ENCODE data around the gene C10orf71.

C10orf71 gene

DNA sequence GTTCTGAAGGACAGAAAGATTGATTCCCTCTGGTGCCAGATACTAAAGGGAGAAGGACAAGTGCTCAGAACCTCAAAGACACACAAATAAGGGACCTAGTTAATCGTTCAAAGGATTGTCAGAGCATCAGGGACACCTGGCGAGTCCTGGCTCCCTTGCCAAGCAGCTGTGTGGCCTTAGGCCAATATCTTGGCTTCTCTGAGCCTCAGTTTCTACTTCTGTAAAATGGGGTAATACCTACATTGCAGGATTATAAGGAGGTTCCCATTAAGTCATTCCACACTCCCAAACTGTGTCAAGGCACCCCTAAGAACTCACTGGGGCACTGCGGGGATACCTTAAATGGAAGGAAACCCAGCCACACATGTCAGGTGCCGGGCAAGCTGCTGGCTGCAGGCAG, 67.5 kb downstream of the C10orf71 start:
- Histone ChIP-seq H3K9me3 (ENCODE audit: insufficient read depth, low read depth, low read length) (no peaks in the 10 kb centered on the region), H3K4me1 (ENCODE audit: insufficient read depth, low read length) (no peaks in the 10 kb centered on the region), H3K27me3 (ENCODE audit: insufficient read depth, low read length) (no peaks in the 10 kb centered on the region), H3K9ac (ENCODE audit: low read depth, low read length) (no peak overlapping the region), H3K4me3 (ENCODE audit: low read length) (no peak overlapping the region), H3K36me3 (ENCODE audit: insufficient read depth, low read depth, low read length) (no peaks in the 10 kb centered on the region), H3K27ac (ENCODE audit: low read length) (no peak overlapping the region)

DNA sequence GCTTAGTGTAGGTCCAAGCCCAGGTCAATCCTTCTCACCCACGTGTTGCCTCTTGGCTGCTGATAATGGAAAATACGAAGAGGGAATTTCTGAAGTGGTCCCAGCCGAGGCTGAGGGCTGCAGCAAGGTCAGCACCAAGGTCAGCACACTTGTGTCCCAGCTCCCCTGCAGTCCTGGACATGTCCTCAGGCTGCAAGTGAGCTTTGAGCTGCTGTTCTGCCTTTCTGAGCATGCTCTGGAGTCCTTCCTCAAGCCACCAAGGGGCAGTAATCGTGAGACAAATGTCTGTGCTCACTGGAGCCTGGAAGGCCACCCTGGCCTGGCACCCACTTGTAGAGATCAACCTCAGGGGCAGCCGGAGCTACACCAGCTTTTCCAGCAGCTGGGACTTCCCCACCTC, 68.6 kb downstream of the C10orf71 start:
- Histone ChIP-seq H3K27ac (ENCODE audit: low read length) (no peak overlapping the region), H3K4me3 (ENCODE audit: low read length) (no peak overlapping the region), H3K36me3 (ENCODE audit: insufficient read depth, low read depth, low read length) (no peaks in the 10 kb centered on the region), H3K9me3 (ENCODE audit: insufficient read depth, low read depth, low read length) (no peaks in the 10 kb centered on the region), H3K27me3 (ENCODE audit: insufficient read depth, low read length) (no peaks in the 10 kb centered on the region), H3K4me1 (ENCODE audit: insufficient read depth, low read length) (no peaks in the 10 kb centered on the region), H3K9ac (ENCODE audit: low read depth, low read length) (no peak overlapping the region)

DNA sequence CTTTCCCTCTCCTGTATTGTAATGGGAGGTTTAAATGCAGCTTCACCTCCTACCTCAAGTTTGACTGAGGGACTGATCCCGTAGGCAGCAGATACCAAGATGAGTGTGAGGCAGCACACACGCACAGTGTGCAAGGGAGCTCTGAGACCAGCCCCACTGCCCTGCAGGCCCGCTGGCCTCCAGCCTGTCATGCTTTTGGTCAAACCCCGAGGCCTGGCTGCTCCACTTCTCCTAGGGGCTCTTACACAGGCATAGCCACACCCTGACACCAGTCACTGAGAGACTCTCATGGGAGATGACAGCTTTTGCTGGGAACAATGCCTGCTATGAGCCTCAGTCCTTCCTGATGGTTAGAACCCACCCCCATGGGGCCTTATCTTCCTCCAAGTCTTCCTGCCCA, 69.3 kb downstream of the C10orf71 start:
- Histone ChIP-seq H3K36me3 (ENCODE audit: insufficient read depth, low read depth, low read length) (no peaks in the 10 kb centered on the region), H3K27me3 (ENCODE audit: insufficient read depth, low read length) (no peaks in the 10 kb centered on the region), H3K9ac (ENCODE audit: low read depth, low read length) (no peak overlapping the region), H3K9me3 (ENCODE audit: insufficient read depth, low read depth, low read length) (no peaks in the 10 kb centered on the region), H3K27ac (ENCODE audit: low read length) (no peak overlapping the region), H3K4me3 (ENCODE audit: low read length) (no peak overlapping the region), H3K4me1 (ENCODE audit: insufficient read depth, low read length) (no peaks in the 10 kb centered on the region)

DNA sequence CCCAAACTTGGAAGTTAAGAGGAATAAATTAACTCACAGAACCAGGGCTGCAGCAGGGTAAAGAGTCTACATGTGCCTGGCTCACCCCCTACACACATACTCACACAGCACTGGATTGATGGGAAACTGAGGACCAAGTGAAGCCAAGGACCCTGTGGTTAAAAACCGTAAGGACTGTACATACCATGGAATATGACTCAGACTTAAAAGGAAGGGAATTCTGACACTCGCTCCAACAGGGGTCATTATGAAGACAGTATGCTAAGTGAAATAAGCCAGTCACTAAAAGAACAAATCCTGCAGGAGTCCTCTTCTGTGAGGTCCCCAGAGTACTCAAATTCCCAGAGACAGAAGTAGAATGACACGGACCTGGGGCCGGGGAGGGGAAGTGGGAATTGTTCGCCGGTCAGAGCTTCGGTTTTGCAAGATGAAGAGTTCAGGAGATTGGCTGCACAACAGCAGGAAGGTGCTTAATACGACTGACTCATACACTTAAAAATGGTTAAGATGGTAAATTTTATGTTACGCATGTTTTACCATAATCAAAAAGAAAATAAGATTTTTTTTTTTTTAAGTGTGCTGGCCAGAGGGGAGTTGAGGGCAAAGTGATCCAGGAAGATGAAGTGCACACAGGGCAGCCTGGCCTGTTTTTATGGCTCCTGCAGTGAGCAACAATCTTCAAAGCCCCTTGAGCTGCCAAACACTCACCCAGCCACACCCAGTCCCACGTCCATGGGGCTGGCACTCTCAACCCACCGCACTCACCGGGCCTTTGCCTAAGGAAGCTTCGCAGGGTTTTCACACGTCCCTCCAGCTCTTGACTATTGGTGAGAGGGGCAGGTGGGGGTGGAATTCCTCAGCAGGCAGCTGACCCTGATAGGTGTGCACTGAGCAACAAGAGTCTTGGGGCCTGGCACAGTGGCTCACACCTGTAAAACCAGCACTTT, 70.5 kb downstream of the C10orf71 start:
- H3K27me3 ChIP-seq (ENCODE audit: insufficient read depth, low read length): no peaks in the 10 kb centered on the region
- no peak overlapping the region for H3K27ac ChIP-seq (ENCODE audit: low read length)
- no peaks in the 10 kb centered on the region for H3K4me1 ChIP-seq (ENCODE audit: insufficient read depth, low read length)

DNA sequence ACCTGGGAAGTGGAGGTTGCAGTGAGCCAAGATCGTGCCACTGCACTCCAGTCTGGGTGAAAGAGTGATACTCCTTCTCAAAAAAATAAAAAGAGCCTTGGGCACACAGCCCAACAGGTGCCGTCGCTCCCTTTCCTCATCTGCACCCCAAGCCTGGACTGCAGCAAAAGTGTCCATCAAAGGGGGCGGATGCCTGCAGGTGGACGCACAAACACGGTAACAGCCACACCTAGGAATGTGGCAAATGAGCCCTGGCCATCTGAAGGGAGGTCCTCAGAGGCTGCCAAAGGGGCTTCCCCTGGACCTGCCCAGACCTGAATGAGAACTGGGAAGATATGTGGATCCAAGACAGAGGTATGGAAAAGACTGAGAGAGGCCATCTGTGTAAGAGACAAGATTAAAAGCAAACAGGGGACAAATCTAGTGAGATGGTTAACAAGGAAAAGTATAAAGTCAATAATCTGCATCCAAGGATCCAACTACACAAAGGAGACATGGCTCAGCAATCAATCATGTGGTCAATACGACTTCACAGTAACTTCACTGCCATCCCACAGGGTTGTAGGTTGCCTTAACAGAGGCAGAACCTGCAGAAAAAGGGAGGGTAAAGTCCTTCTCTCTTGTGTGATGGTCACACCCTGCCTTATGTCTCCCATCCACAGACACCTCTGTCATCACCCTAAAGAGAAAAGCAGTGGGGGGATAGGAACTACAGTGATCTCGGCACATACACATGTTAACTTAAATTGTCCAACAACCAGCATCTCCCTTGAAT, 71.5 kb downstream of the C10orf71 start:
- Histone ChIP-seq H3K36me3 (ENCODE audit: insufficient read depth, low read depth, low read length) (no peaks in the 10 kb centered on the region), H3K4me1 (ENCODE audit: insufficient read depth, low read length) (no peaks in the 10 kb centered on the region), H3K27ac (ENCODE audit: low read length) (no peak overlapping the region), H3K4me3 (ENCODE audit: low read length) (no peak overlapping the region), H3K9ac (ENCODE audit: low read depth, low read length) (no peak overlapping the region), H3K27me3 (ENCODE audit: insufficient read depth, low read length) (no peaks in the 10 kb centered on the region), H3K9me3 (ENCODE audit: insufficient read depth, low read depth, low read length) (no peaks in the 10 kb centered on the region)

More for the DNA sequence above, 70.5 kb downstream of the C10orf71 start:
- Histone ChIP-seq H3K4me3 (ENCODE audit: low read length) (no peak overlapping the region), H3K9me3 (ENCODE audit: insufficient read depth, low read depth, low read length) (no peaks in the 10 kb centered on the region), H3K36me3 (ENCODE audit: insufficient read depth, low read depth, low read length) (no peaks in the 10 kb centered on the region), H3K9ac (ENCODE audit: low read depth, low read length) (no peak overlapping the region)

DNA sequence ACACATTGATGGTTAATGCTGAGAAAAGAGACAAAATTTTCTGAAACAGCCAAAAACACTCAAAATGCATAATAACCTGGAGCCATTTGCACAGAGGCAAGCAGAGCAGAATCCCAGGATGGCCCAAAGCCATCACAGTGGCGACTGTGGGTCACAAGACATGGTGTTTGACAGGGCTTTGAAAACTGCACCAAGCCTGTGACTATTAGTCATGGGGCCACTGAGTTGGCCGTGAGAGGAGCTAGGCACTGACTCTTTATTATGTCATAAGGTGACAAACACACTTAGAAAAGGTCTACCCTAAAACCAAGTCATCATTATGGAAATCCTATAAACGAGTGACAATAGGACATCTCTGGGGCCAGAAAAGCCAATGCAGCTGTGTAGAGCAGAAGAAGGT, 73.0 kb downstream of the C10orf71 start:
- Histone ChIP-seq H3K4me1 (ENCODE audit: insufficient read depth, low read length) (no peaks in the 10 kb centered on the region), H3K27me3 (ENCODE audit: insufficient read depth, low read length) (no peaks in the 10 kb centered on the region; the same call in 1 of the 2 replicates), H3K4me3 (ENCODE audit: low read length) (no peak overlapping the region), H3K9ac (ENCODE audit: low read depth, low read length) (no peak overlapping the region), H3K27ac (ENCODE audit: low read length) (no peak overlapping the region), H3K36me3 (ENCODE audit: insufficient read depth, low read depth, low read length) (no peaks in the 10 kb centered on the region), H3K9me3 (ENCODE audit: insufficient read depth, low read depth, low read length) (no peaks in the 10 kb centered on the region)

DNA sequence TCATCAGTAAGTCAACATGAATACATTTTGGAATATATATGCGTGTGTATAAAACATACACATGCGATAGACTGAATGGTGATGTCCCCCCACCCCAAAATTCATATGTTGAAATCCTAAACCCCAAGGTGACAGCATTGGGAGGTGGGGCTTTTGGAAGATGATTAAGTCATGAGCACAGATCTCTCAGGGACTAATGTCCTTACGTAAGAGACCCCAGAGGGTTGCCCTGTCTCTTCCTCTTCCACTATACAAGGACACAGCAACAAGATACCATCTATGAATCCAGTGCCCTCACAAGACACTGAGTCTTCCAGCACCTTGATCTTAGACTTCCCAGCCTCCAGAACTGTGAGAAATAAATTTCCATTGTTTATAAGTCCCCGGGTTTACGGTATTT, 74.4 kb downstream of the C10orf71 start:
- Histone ChIP-seq H3K27me3 (ENCODE audit: insufficient read depth, low read length) (no peaks in the 10 kb centered on the region; the same call in 1 of the 2 replicates), H3K9ac (ENCODE audit: low read depth, low read length) (no peak overlapping the region), H3K36me3 (ENCODE audit: insufficient read depth, low read depth, low read length) (no peaks in the 10 kb centered on the region), H3K27ac (ENCODE audit: low read length) (no peak overlapping the region), H3K4me1 (ENCODE audit: insufficient read depth, low read length) (no peaks in the 10 kb centered on the region), H3K9me3 (ENCODE audit: insufficient read depth, low read depth, low read length) (no peaks in the 10 kb centered on the region), H3K4me3 (ENCODE audit: low read length) (no peak overlapping the region)

DNA sequence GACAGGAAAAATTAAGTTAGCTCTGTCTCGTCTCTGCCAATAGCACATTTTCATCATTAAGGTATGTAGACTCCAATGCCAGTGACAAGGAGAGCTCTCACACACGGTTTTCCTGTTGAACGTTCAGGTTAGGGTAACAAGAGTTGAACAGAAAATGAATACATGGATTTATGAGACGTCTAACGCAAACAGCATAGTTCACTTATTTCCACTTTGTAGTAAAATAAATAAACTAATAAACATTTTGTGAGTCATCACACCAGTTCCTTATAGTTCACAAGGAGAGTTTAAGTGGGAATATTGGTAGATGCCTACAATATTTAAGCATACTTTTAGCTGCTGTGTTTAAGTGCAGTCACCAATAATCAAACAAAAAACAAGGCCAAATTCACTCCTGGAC, 75.8 kb downstream of the C10orf71 start:
- H3K9ac ChIP-seq (ENCODE audit: low read depth, low read length): no peak overlapping the region
- H3K4me3 ChIP-seq (ENCODE audit: low read length): no peak overlapping the region
- H3K27me3 ChIP-seq (ENCODE audit: insufficient read depth, low read length): no peaks in the 10 kb centered on the region; the same call in 1 of the 2 replicates
- no peaks in the 10 kb centered on the region for H3K9me3 ChIP-seq (ENCODE audit: insufficient read depth, low read depth, low read length)
- H3K27ac ChIP-seq (ENCODE audit: low read length): no peak overlapping the region
- no peaks in the 10 kb centered on the region for H3K36me3 ChIP-seq (ENCODE audit: insufficient read depth, low read depth, low read length)
- no peaks in the 10 kb centered on the region for H3K4me1 ChIP-seq (ENCODE audit: insufficient read depth, low read length)

DNA sequence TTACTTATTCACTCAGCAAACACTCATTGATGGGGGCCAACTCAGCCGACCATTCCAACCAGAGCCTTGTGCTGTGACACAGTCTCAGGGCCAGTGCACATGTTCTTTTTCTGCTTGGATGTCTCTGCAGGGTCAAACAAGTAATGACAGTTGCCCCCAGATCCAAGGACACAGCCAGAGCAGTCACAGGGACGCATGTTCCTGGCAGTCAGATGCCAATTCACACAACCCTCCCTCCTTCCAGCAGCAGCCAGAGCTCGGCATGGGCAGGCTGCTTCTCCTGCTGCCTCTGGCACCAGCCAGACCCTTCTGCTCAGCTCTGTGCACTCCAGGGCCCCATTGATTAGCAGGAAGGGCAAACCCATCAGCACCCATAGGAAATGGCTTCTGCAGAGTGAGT, 76.6 kb downstream of the C10orf71 start:
- no peaks in the 10 kb centered on the region for H3K4me1 ChIP-seq (ENCODE audit: insufficient read depth, low read length)
- no peak overlapping the region for H3K4me3 ChIP-seq (ENCODE audit: low read length)
- H3K36me3 ChIP-seq (ENCODE audit: insufficient read depth, low read depth, low read length): no peaks in the 10 kb centered on the region
- H3K9me3 ChIP-seq (ENCODE audit: insufficient read depth, low read depth, low read length): no peaks in the 10 kb centered on the region
- no peaks in the 10 kb centered on the region; the same call in 1 of the 2 replicates for H3K27me3 ChIP-seq (ENCODE audit: insufficient read depth, low read length)
- H3K9ac ChIP-seq (ENCODE audit: low read depth, low read length): no peak overlapping the region
- H3K27ac ChIP-seq (ENCODE audit: low read length): no peak overlapping the region

All from iPS-20b (cell line).